GM21515 (cell line): ENCODE measurements around the gene KRT7.
"Not testable (repeated sequence)": the region's sequence is repeated elsewhere in the genome, so short reads cannot be mapped to it uniquely, and the experiment has no call there.

ENCODE experiments used
- ATAC-seq: cut with Tn5 transposase; IDR thresholded peaks from one replicate; pipeline ENCODE4 v1.9.1; 2021; ENCODE audit not compliant: unreplicated experiment

KRT7 gene

GRCh38 chr12:52254965-52255751 is 22.1 kb downstream of the KRT7 start:
- ATAC-seq = no peak

GRCh38 chr12:52255926-52256583 is 23.0 kb downstream of the KRT7 start:
- no peak for ATAC-seq

- no peak for ATAC-seq
Measured at GRCh38 chr12:52256584-52256935, 23.5 kb downstream of the KRT7 start.

GRCh38 chr12:52257074-52257551 is 24.1 kb downstream of the KRT7 start:
- ATAC-seq = no peak

- not testable (repeated sequence) for ATAC-seq
Measured at GRCh38 chr12:52257922-52258321, 24.9 kb downstream of the KRT7 start.

- no peak for ATAC-seq
Measured at GRCh38 chr12:52258335-52258901, 25.4 kb downstream of the KRT7 start.

- no peak for ATAC-seq
Measured at GRCh38 chr12:52259657-52260243, 26.7 kb downstream of the KRT7 start.

GRCh38 chr12:52260361-52261207 is 27.5 kb downstream of the KRT7 start:
- no peak for ATAC-seq

GRCh38 chr12:52261208-52261484 is 28.1 kb downstream of the KRT7 start:
- ATAC-seq = no peak

- no peak for ATAC-seq
Measured at GRCh38 chr12:52262286-52262685, 29.2 kb downstream of the KRT7 start.

GRCh38 chr12:52263761-52264434 is 30.9 kb downstream of the KRT7 start:
- ATAC-seq = no peak

GRCh38 chr12:52264435-52264825 is 31.4 kb downstream of the KRT7 start:
- ATAC-seq = no peak

GRCh38 chr12:52266514-52266913 is 33.5 kb downstream of the KRT7 start:
- no peak for ATAC-seq

- ATAC-seq = no peak
Measured at GRCh38 chr12:52267266-52267665, 34.2 kb downstream of the KRT7 start.

GRCh38 chr12:52267699-52268098 is 34.7 kb downstream of the KRT7 start:
- ATAC-seq = no peak

- ATAC-seq = no peak
Measured at GRCh38 chr12:52268212-52268611, 35.2 kb downstream of the KRT7 start.

GRCh38 chr12:52270541-52271070 is 37.6 kb downstream of the KRT7 start:
- no peak for ATAC-seq

GRCh38 chr12:52271158-52271557 is 38.1 kb downstream of the KRT7 start:
- no peak for ATAC-seq

- no peak for ATAC-seq
Measured at GRCh38 chr12:52274521-52275120, 41.6 kb downstream of the KRT7 start, which contains the start of gene KRT86. Gene KRT86 (plus strand): TSS chr12:52274645. CDS start chr12:52301917, 27,272 bp downstream.

GRCh38 chr12:52275686-52276085 is 42.6 kb downstream of the KRT7 start:
- ATAC-seq = no peak
